Cerebellar nuclear complex (tissue), 1 donor: ENCODE results near the gene PLEKHA7.
"Not testable (repeated sequence)": the region's sequence is repeated elsewhere in the genome, so short reads cannot be mapped to it uniquely, and the experiment has no call there.

Source experiments
- DNase-seq, 2 experiments: peaks; one replicate each; lab custom pipeline; 2025; lab: John Stamatoyannopoulos, UW

PLEKHA7 gene

DNA sequence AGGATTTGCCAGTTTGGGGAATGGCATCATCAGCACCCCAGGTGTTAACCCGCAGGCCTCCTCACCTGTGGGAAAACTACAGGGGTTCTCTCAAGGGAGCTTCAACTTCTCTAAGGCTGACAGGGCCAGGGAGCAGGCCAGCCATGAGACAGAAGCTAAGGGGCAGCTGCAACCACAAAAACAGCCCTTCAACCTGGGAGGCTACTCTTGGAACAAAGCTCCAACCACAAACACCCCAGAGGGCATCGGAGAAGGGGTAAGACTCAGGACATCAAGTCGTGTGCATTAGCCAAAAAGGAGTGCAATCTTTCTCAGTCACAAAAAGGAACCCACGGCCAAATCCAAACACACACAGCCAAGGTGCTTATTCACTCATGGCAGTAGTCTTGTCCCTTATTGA, 103.0 kb downstream of the PLEKHA7 start:
- no peak for DNase-seq

DNA sequence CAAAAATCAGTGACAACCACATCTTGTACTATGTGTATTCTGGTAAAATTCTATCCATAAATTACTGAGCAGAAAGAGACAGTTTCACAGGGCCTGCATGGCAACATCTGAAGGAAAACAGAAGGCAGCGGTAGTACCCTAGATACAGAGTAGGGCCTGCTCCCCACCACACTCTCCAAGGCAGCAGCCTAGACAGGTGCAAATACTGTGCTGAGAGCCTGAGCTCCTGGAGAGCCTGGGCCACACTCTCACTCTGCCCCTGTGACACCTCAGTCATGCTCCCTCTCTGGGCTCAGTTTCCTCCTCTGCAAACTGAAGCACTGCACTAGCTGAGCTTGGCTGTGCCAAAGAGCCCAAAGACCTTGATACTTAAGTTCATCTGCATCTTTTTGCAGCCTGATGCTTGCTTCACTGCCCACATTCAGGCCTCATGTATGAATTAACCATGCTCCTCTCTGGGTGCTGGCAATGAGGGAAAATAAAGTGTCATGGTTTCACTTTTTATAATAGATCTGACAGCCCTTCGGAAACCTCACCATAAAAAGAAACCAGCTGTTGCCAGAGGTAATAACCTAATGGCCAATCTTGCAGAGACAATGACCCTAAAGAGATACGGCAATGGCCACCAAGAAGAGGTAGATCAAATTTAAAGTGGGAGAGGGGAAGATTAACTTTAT, 104.7 kb downstream of the PLEKHA7 start:
- no peak for DNase-seq

DNA sequence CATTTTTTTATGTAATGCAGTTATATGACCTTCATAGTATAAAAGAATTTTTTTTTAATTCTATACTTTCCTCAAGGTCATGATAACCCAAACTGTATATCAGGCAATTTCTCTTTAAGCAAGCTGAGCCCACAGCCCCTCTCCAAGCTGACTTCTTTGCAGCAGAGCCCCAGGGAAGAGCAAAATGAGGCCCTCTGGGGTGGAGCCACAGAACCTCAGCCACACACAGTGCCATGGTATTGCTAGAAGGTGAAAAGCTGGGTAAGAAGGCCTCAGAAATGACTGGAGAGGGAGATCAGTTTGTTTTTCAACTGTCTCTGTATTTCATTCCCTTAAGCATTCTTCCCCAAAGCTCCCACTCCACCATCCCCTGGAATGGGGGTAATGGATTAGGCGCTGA, 108.8 kb downstream of the PLEKHA7 start:
- DNase-seq, result no peak

- DNase-seq, result not testable (repeated sequence)
Measured at GRCh38 chr11:16904761-16905160, 109.5 kb downstream of the PLEKHA7 start.

- DNase-seq, result no peak
Measured at GRCh38 chr11:16902781-16903378, 111.3 kb downstream of the PLEKHA7 start.

DNA sequence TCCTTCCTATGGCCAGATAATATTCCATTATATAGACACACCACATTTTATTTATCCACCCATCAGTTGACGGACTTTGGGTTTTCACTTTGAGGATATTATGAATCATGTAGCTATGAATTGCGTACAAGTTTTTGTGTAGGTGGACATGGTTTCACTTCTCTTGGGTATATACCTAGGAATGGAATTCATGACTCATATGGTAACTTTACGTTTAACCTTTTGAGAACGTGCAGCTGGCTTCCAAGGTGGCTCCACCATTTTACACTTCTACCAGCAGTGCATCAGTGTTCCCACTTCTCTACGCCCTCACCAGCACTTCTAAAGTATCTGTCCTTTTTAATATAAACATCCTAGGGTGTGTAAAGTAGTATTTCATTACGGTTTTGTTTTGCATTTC, 112.0 kb downstream of the PLEKHA7 start:
- no peak for DNase-seq

DNA sequence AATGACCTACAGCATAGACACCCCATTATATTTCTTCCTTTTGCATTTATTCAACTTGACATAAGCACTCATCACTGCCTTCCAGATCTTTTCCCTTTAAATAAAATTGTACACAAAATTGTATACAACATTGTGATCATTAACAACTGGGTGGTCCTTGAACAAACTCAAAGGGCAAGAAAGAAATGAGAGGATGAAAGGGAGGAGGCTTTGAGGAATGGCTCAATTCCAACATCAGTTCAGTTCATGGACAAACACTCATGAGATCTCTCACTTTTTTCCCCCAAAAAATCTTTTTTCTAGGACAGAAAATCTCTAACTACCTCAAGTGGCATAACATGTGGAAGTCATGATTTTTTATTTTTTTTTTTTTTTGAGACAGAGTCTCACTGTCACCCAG, 113.7 kb downstream of the PLEKHA7 start:
- DNase-seq, result no peak

DNA sequence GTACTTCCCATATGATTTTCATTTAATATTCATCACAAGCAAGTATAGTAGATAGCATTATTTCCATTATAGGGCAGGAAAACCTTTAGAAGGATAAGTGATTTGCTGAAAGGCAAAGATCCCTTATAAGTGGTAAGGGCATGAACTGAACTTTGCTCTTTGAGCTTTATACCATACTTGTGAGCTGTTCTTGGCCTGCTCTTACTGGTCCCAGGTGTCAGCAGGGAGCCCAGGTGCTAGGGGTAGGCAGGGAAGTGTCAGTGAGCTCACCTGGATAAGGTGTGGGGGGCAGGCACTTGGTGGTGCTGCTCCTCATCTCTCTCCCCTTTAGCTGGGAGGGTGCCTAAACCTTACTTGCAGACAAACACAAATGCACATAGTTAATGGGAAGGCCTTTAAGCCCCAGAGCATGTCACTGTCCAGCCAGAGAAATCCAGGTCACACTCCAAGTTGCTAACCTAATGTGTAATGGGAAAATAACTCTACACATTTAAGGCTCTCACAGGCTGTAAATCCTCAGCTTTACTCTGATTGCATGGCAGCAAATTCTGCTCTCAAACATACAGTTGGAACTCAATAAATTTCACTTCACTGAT, 114.4 kb downstream of the PLEKHA7 start:
- DNase-seq, result no peak

DNA sequence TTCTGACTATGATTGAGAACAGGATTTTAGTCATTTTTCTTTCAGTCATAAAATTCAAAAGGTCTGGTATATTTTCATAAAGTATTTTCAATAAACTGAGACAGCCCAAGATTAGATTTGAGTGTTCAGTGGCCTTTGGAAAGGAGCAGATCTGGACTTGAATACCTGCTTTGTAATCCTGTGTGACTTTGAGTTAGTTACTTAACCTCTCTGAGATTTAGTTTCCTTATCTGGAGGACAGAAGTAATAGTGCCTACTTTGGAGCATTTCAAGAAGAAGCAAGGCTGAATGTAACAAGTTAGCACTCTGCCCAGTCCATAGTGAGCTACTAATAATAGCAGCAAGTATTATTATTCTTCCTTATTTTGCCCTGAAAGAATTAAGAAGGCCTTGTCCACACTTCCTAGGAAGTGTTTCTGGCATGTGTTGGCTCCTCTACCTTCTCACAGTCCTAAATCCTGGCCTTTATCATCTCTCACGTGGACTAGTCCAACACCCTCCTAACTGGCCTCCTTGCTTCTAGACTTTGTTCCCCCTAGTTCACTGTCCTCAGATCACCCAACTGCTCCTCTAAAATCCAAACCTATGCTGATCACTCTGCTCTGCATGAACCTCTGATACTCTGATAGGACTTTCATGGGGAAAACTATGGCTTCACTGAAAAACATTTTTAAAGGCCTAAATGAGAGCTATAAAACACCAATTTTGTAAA, 115.8 kb downstream of the PLEKHA7 start:
- no peak for DNase-seq

DNA sequence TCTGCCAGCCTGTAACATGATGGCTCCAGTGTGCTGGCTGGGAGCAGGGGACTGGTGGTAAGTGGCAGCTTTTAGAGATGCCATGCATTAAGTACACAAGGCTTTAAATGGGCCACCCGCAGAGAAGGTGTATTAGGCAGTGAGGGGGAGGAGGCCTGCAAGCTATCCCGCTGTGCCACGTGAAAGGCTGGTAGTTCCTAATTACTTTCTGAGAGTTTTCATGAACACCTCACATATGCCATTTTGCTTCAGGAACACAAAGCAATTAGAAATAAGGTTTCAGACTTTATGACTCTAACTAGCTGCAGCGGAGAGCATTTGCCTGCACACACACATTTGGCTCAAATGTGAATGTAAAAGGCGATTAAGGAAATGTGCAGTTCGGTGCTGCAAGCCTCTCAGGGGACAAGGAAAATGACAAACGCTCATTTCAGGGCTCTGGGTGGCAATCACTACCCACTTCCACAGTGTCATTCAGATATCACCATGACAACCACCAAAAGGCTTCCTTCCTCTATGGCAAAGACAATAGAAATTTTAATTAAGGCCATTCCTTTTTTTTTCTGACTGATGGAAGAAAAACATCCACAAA, 116.6 kb downstream of the PLEKHA7 start:
- DNase-seq, result no peak

GRCh38 chr11:16896729-16897469, 117.3 kb downstream of the PLEKHA7 start:
- no peak for DNase-seq

DNA sequence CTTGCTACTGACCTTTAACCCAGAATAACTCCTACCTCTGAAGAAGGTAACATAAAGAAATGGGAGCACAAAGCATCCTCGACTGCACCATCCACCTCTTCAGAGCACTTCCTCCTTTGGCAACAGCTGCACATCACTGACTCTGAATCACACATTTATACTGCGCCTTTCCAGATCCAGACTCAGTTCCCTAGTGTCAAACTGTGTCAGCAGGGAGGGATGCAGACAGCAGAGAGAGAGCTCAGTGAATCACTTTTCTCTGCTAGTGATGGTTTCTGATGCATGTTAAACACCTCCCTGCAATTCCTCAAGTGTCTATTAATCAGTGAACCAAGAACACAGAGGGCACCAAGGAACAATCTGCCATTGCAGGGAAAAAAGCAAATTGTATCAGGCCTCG, 118.9 kb downstream of the PLEKHA7 start:
- no peak for DNase-seq

DNA sequence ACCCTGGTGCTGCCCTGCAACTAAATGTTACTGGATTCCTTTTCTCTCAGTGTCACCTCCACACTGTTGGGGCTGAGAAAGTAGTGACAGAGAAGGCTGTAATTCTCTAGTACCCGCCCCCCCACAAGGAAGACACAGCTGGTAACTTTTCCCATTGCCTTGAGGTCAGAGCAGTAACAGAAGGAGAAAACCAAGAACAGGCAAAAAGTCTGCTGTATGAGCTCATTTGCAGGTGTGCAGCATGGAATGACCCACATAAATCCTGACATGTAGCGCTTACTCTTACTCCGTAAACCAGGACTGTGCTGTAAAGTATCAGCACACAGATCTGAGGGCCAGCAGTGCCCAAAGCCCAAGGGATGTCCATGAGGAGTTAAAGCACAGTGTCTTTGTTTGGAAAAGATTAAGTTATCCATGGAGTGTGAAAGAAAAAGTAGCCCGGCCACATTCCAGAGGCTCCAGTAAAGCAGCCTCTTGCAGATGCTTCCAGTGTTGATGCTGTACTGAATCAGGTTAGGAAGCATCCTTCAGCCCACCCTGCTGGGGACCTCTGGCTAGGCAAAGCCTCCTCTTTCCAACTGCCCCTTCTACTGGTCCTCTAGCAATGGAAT, 120.7 kb downstream of the PLEKHA7 start:
- no peak for DNase-seq

DNA sequence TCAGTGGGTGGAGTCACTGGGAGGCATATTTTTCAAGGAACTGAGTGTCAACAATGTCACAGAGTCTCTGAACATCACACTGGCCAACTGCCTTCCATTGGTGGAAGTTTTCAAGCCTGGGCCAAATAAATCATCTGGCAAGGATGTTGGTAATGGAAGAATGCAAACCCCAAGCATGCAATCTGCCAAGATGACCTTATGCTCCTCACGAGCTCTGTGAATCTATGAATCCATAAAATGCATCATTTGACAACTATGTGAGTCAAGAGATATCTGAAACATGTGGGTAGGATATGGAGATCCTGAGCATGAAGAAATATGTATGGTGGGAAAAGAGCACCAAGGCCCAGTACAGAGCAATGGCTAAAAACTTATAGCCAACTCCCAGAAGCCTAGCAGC, 122.2 kb downstream of the PLEKHA7 start:
- no peak for DNase-seq

- DNase-seq, result no peak
Measured at GRCh38 chr11:16891165-16891564, 123.0 kb downstream of the PLEKHA7 start.

GRCh38 chr11:16890442-16890841, 123.8 kb downstream of the PLEKHA7 start:
- no peak for DNase-seq

- DNase-seq, result no peak
Measured at GRCh38 chr11:16889905-16890304, 124.3 kb downstream of the PLEKHA7 start.

GRCh38 chr11:16889010-16889409, 125.2 kb downstream of the PLEKHA7 start:
- DNase-seq, result not testable (repeated sequence)

DNA sequence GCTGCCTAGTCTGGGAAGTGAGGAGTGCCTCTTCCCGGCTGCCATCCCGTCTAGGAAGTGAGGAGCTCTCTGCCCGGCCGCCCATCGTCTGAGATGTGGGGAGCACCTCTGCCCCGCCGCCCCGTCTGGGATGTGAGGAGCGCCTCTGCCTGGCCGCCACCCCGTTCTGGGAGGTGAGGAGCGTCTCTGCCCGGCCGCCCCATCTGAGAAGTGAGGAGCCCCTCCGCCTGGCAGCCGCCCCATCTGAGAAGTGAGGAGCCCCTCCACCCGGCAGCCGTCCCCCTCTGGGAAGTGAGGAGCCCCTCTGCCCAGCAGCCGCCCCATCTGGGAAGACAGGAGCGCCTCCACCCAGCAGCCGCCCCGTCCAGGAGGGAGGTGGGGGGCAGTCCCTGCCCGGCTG, 126.3 kb downstream of the PLEKHA7 start:
- DNase-seq, result not testable (repeated sequence)

DNA sequence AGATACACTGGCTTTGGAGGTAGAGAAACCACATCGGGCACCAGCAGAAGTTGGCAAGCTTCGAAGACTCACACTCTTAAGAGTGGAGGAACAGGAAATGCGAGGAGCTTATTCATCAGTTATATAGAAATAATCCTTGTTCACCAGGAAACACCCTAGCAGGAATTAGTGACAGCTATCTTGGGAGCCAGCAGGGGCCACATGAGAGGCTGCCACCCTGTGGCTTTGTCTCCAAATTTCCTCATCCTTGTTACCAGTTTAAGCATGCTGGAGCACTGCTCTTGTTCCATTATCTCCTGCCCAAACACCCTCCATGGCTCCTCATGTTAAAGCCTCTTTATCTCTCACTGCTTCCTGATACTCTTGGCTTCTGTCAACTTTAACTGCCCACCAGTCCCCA, 131.0 kb downstream of the PLEKHA7 start:
- no peak for DNase-seq

GRCh38 chr11:16881766-16882165, 132.4 kb downstream of the PLEKHA7 start:
- DNase-seq, result no peak
